22Rv1 (cell line): ENCODE measurements around the gene HSD3B7.

Experiments
- H3K27ac ChIP-seq: fragments of 450-650 bp; 2 replicates; pipeline ENCODE4 v1.5.1; 2017
- ZFX ChIP-seq: fragments of 450-650 bp; IDR thresholded peaks from 2 replicates; pipeline ENCODE4 v1.6.1; 2017; ENCODE audit warnings: antibody characterized with exemption, borderline replicate concordance
- TF ChIP-seq, protein P1 (sequence below): fragments of 450-650 bp; IDR thresholded peaks from 2 replicates; pipeline ENCODE4 v1.5.1; 2017; ENCODE audit warnings: mild to moderate bottlenecking

The HSD3B7 gene

DNA sequence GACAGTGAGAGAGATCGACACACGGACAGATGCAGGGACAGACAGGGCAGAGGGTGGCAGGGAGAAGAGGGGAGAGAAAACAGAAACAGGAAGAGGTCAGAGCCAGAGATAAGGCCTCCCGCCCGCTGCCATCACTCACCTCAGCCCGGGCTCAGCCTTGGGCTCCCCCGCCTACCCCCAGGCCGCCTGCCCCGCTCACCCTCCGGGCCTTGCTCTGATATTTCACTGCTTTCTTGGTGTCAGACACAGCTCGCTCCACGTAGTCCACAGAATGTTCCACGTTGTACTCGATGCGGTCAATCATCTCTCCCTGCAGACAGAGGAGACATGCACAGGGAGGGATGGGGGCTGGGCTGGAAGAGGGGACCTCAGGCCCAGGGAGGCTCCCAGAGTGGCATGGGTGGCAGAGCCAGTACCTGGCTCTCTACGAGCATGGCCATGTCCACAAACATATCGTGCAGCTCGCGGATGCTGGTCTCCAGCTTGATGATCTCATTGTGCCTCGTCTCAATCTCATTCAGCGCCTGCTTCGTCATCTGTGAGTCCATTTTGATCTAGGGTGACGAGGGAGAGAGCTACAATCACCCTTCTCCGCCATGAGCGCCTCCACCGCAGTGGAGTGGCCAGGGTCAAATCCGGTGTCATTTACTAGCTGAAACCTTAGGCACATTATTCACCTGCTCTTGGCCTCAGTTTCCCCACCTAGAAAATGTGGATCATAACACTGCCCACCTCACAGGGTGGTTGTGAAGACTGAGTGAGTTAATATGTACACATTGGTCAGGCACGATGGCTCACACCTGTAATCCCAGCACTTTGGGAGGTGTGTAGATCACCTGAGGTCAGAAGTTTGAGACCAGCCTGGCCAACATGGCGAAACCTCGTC, 8.2 kb downstream of the HSD3B7 start:
- TF ChIP-seq, protein P1, sequence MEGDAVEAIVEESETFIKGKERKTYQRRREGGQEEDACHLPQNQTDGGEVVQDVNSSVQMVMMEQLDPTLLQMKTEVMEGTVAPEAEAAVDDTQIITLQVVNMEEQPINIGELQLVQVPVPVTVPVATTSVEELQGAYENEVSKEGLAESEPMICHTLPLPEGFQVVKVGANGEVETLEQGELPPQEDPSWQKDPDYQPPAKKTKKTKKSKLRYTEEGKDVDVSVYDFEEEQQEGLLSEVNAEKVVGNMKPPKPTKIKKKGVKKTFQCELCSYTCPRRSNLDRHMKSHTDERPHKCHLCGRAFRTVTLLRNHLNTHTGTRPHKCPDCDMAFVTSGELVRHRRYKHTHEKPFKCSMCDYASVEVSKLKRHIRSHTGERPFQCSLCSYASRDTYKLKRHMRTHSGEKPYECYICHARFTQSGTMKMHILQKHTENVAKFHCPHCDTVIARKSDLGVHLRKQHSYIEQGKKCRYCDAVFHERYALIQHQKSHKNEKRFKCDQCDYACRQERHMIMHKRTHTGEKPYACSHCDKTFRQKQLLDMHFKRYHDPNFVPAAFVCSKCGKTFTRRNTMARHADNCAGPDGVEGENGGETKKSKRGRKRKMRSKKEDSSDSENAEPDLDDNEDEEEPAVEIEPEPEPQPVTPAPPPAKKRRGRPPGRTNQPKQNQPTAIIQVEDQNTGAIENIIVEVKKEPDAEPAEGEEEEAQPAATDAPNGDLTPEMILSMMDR: no peak
- no peak for TF ChIP-seq ZFX
- no peak overlapping the region for H3K27ac ChIP-seq

DNA sequence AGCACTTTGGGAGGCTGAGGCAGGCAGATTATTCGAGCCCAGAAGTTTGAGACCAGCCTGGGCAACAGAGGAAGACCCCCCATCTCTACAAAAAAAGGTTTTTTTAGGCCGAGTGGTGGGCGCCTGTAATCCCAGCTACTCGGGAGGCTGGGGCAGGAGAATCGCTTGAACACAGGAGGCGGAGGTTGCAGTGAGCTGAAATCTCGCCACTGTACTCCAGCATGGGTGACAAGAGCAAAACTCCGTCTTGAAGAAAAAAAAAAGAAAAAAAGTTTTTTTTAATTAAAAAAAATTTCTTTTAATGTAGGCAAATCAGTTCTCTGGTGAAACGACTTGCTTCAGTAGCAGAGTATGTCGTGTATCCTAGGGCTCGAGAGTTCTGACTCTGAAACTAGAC, 10.9 kb downstream of the HSD3B7 start:
- no peak overlapping the region for H3K27ac ChIP-seq
- TF ChIP-seq, protein P1: no peak
- no peak for TF ChIP-seq ZFX

DNA sequence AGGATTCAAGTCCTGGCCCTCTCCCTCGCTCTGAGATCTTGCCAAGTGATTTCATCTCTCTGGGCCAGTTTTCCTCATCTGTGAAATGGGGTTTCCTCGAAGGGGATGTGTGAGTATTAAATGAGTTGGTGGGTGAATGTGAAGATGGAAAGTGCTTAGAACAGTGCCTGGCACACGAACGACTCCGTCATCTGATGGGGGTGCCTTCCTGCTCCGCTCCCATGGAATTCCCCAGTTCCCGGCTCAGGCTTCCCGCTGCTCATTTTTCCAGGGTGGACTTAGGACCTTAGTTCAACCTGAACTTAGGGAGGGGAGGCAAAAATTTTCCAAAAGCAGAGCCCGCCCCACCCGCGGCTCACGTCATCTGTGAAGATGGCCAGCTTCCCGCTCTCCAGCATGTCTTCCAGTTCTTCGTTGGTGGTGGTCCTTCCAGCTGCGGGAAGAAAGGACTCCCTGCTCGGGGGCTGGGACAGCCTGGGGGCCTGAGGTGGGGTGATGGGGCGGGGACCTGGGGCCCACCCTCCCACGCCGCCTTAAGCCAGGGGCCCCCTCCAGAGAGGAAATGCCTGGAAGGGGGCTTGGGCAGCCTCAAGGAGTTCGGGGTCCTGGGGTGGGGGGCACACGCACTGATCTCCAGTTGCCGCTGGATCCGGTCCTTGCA, 11.4 kb downstream of the HSD3B7 start:
- H3K27ac ChIP-seq: no peak overlapping the region
- no peak for TF ChIP-seq ZFX
- TF ChIP-seq, protein P1: no peak

DNA sequence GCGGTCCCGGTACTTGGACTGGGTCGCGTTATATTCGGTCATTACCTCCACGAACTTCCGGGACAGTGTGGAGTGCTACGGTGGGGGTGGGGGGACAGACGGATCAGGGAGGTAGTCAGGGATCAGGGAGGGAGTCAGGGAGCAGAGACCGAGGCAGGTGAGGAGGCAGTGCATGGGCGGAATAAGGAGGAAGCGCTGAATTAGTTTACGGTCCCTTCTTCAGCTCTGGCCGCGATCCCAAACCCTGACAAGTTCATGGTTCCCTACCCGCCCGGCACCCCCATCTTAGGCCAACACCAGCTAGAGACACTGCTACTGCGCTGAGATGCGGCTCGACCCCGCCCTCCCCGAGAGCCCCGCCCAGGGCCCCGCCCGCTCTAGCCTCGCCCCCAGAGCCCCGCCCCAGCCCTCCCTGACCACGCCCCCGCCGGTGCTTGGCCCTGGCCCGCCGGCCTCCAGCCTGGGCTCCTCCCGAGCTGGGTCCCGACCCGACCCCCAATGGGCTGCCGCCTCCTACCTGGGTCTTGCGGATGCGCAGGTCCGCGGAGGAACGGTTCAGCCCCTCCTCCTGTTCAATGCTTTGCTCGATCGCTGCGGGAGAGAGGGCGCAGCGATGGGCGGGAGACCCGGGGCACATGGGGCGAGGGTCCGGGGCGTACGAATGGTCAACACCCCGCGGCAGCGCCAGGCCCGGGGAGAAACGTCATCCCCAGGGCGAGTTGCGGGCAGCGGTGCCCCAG, 12.1 kb downstream of the HSD3B7 start:
- no peak overlapping the region for H3K27ac ChIP-seq
- TF ChIP-seq, protein P1: no peak
- TF ChIP-seq ZFX: no peak

DNA sequence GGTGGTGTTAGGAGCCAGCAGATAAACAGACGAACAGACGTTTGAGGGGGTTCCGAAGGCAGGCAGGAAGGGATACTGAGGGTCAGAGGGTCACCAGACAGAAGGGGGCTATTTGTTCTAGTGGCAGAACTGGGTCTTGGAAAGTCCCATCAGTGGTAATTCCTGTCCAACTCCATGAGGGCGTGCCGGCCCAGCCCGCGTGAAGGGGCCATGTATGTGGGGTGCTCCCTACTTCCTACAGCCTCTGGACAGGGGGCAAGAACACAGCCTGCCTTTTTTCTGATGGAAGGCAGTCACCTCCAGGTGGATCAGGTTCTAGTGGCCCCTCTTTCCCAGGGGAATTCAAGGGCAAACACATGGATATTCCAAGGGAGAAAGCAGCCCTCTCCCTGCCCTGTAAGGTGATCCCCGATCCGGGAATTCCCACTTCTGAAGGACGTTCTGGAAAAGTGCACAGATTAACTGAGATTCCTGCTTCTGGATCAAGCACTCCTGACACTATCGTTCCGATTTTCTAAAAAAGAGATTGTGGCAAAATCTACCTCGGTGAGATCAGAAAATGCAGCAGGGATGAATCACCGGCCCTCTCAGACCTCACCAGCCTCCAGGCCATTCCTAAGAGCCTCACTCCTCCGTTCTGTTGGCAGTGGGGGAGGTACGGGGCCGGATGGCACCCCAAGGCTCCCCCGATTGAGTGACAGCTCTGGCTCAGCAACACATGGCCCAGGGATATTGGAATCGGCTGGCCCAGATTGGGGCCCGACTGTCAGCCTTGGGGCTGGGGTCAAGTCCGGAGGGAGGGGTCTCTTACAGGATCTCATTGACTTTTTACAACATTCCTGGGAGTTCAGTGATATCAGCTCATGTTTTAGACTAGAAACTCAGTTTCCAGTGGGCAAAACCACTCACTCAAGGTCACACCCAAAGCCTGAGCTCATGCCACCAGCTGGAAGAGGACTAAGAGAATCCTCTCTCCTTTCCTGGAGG, 13.0 kb downstream of the HSD3B7 start:
- TF ChIP-seq, protein P1: no peak
- no peak for TF ChIP-seq ZFX
- no peak overlapping the region for H3K27ac ChIP-seq
